HCT116 (cell line): ENCODE measurements around the gene SLC24A3. TPM values are rescaled to one million over a fixed set of nuclear protein-coding genes. Genes with fewer than 3 reads are reported as not detected.

Experiments
- ATAC-seq: fragments of 200-7000 bp; cut with Tn5 transposase; 2 replicates; pipeline ENCODE4 v1.9.1; 2020; ENCODE audit warnings: mild to moderate bottlenecking, moderate library complexity
- BruUV-seq: library from RNA; stranded (reverse); fragments of 400-500 nt; replicated peaks from 2 replicates; lab custom pipeline; 2021; lab: Mats Ljungman, UMichigan
- CTCF ChIA-PET: fragments of 300-600 bp; sonication (Branson Sonifier 250); formaldehyde crosslinking; loops from one replicate; lab custom pipeline; 2021; ENCODE audit warnings: antibody characterized with exemption; lab: Charles Lee
- POLR2A ChIA-PET: fragments of 300-600, 350-600 bp; sonication (Branson Sonifier 250); formaldehyde crosslinking; loops from one replicate; lab custom pipeline; 2021; ENCODE audit warnings: antibody characterized with exemption; lab: Charles Lee
- RAD21 ChIA-PET, 2 experiments: fragments of 300-600 bp; sonication (Branson Sonifier 250); formaldehyde crosslinking; loops; one replicate each; lab custom pipeline; 2023; ENCODE audit warnings: low total read pairs in 2 of 2; ENCODE audit not compliant: uncharacterized antibody in 2 of 2, unreplicated experiment in 2 of 2, low non-redundant PET in 1 of 2; lab: Charles Lee
- DNase-seq: peaks from one replicate; pipeline ENCODE4 v3.0.0-alpha.2; 2010; ENCODE audit warnings: low read depth, low spot score
- H2AFZ ChIP-seq: fragments of 200-600 bp; shearing (Covaris generic), sonication (generic); 2 replicates; pipeline ENCODE4 v1.6.1; 2017; ENCODE audit warnings: low read depth, mixed run types, mixed read lengths, antibody characterized with exemption, low read length; ENCODE audit not compliant: poor library complexity, severe bottlenecking
- H3K27ac ChIP-seq: 2 replicates; pipeline ENCODE4 v1.5.1; 2012; ENCODE audit warnings: low read depth, low read length
- H3K27me3 ChIP-seq: fragments of 200-600 bp; sonication (generic); 2 replicates; pipeline ENCODE4 v1.6.1; 2016; ENCODE audit warnings: mixed run types, low read length, mixed read lengths; ENCODE audit not compliant: insufficient read depth
- H3K36me3 ChIP-seq, 2 experiments: fragments of 200-500 bp in 1 of 2; fragments of 200-600 bp in 1 of 2; sonication (Bioruptor generic) in 1 of 2; sonication (generic) in 1 of 2; 2 replicates each; pipeline versions ENCODE4 v1.5.1 to v1.6.1; 2014 to 2016; ENCODE audit warnings: low read length in 2 of 2, inconsistent platforms in 1 of 2, mixed read lengths in 1 of 2, mixed run types in 1 of 2; ENCODE audit not compliant: insufficient read depth in 2 of 2, control insufficient read depth in 1 of 2
- H3K4me1 ChIP-seq, 2 experiments: fragments of 200-600 bp in 1 of 2; sonication (generic) in 1 of 2; 2 replicates each; pipeline versions ENCODE4 v1.5.1 to v1.6.1; 2012 to 2017; ENCODE audit warnings: low read length in 2 of 2, inconsistent platforms in 1 of 2, mild to moderate bottlenecking in 1 of 2, mixed read lengths in 1 of 2, mixed run types in 1 of 2, moderate library complexity in 1 of 2; ENCODE audit not compliant: insufficient read depth in 2 of 2, control insufficient read depth in 1 of 2
- H3K4me2 ChIP-seq: fragments of 200-600 bp; sonication (generic); 2 replicates; pipeline ENCODE4 v1.6.1; 2017; ENCODE audit warnings: mixed run types, low read length, mixed read lengths
- H3K4me3 ChIP-seq, 2 experiments: fragments of 200-600 bp in 1 of 2; sonication (generic) in 1 of 2; replicated peaks in 1 of 2; 2 replicates each; pipeline ENCODE4 v1.5.1; 2011 to 2016; ENCODE audit warnings: low read length in 2 of 2, control low read depth in 1 of 2, low read depth in 1 of 2, mild to moderate bottlenecking in 1 of 2, mixed read lengths in 1 of 2, mixed run types in 1 of 2
- H3K79me2 ChIP-seq: fragments of 200-600 bp; sonication (generic); 2 replicates; pipeline ENCODE4 v1.6.1; 2017; ENCODE audit warnings: mild to moderate bottlenecking, mixed run types, low read length, moderate library complexity, mixed read lengths; ENCODE audit not compliant: insufficient read depth
- H3K9ac ChIP-seq: fragments of 200-600 bp; sonication (generic); 2 replicates; pipeline ENCODE4 v1.6.1; 2016; ENCODE audit warnings: low read length, mixed read lengths
- H3K9me2 ChIP-seq: fragments of 200-600 bp; sonication (generic), shearing (Covaris generic); 2 replicates; pipeline ENCODE4 v1.6.1; 2017; ENCODE audit warnings: mixed run types, mild to moderate bottlenecking, moderate library complexity; ENCODE audit not compliant: insufficient read depth
- H3K9me3 ChIP-seq, 2 experiments: fragments of 200-500 bp in 1 of 2; fragments of 200-600 bp in 1 of 2; sonication (Bioruptor generic) in 1 of 2; sonication (generic) in 1 of 2; 2 replicates each; pipeline ENCODE4 v1.6.1; 2014 to 2017; ENCODE audit warnings: low read length in 2 of 2, mixed read lengths in 2 of 2, inconsistent platforms in 1 of 2, low read depth in 1 of 2, mild to moderate bottlenecking in 1 of 2, mixed run types in 1 of 2, moderate library complexity in 1 of 2; ENCODE audit not compliant: control insufficient read depth in 1 of 2, insufficient read depth in 1 of 2
- H4K20me1 ChIP-seq: fragments of 200-600 bp; sonication (generic), shearing (Covaris generic); 2 replicates; pipeline ENCODE4 v1.6.1; 2017; ENCODE audit warnings: mixed run types, mild to moderate bottlenecking, moderate library complexity; ENCODE audit not compliant: insufficient read depth
- CBX3 ChIP-seq: IDR thresholded peaks from 2 replicates; pipeline ENCODE4 v1.6.1; 2012; ENCODE audit warnings: low read depth
- CTCF ChIP-seq, 3 experiments: fragments of 200-600 bp in 1 of 3; sonication (generic) in 1 of 3; IDR thresholded peaks in 2 of 3; conservative IDR thresholded peaks in 1 of 3; 2 replicates each; pipeline ENCODE4 v1.5.1; 2012 to 2017; ENCODE audit warnings: low read depth in 2 of 3, low read length in 2 of 3, antibody characterized with exemption in 1 of 3, borderline replicate concordance in 1 of 3, control low read depth in 1 of 3, mild to moderate bottlenecking in 1 of 3, mixed read lengths in 1 of 3, mixed run types in 1 of 3, moderate library complexity in 1 of 3; ENCODE audit not compliant: insufficient read depth in 1 of 3
- EGR1 ChIP-seq: IDR thresholded peaks from 2 replicates; pipeline ENCODE4 v1.6.1; 2012; ENCODE audit warnings: low read depth
- ELF1 ChIP-seq: IDR thresholded peaks from 2 replicates; pipeline ENCODE4 v1.6.1; 2012; ENCODE audit warnings: low read depth, borderline replicate concordance
- EZH2 ChIP-seq: fragments of 200-600 bp; sonication (generic); IDR thresholded peaks from 2 replicates; pipeline ENCODE4 v1.6.1; 2017; ENCODE audit warnings: antibody characterized with exemption, mixed run types
- EZH2phosphoT487 ChIP-seq: fragments of 200-600 bp; IDR thresholded peaks from 2 replicates; pipeline ENCODE4 v1.6.1; 2018; ENCODE audit warnings: antibody characterized with exemption, borderline replicate concordance
- FOSL1 ChIP-seq: IDR thresholded peaks from 2 replicates; pipeline ENCODE4 v1.6.1; 2012; ENCODE audit warnings: low read depth
- JUND ChIP-seq: IDR thresholded peaks from 2 replicates; pipeline ENCODE4 v1.6.1; 2012
- POLR2A ChIP-seq: IDR thresholded peaks from 2 replicates; pipeline ENCODE4 v1.7.0; 2011; ENCODE audit warnings: borderline replicate concordance; ENCODE audit not compliant: insufficient read depth, insufficient read length; ENCODE audit errors: extremely low read depth
- POLR2AphosphoS5 ChIP-seq: IDR thresholded peaks from 2 replicates; pipeline ENCODE4 v1.6.1; 2011; ENCODE audit warnings: mild to moderate bottlenecking, low read depth, low read length, moderate library complexity
- RAD21 ChIP-seq: IDR thresholded peaks from 2 replicates; pipeline ENCODE4 v1.6.1; 2012; ENCODE audit warnings: low read depth, mild to moderate bottlenecking
- REST ChIP-seq: IDR thresholded peaks from 2 replicates; pipeline ENCODE4 v1.6.1; 2012; ENCODE audit warnings: low read depth
- SIN3A ChIP-seq: IDR thresholded peaks from 2 replicates; pipeline ENCODE4 v1.6.1; 2012; ENCODE audit warnings: low read depth
- SP1 ChIP-seq: IDR thresholded peaks from 2 replicates; pipeline ENCODE4 v1.6.1; 2012; ENCODE audit warnings: low read depth
- TCF7L2 ChIP-seq: IDR thresholded peaks from 2 replicates; pipeline ENCODE4 v1.7.0; 2011; ENCODE audit warnings: borderline replicate concordance, inconsistent platforms; ENCODE audit not compliant: insufficient read depth, insufficient read length; ENCODE audit errors: extremely low read depth
- YY1 ChIP-seq: IDR thresholded peaks from 2 replicates; pipeline ENCODE4 v1.6.1; 2011; ENCODE audit warnings: low read length, low read depth, moderate library complexity, mild to moderate bottlenecking; ENCODE audit not compliant: insufficient replicate concordance; ENCODE audit errors: extremely low read depth
- ZFX ChIP-seq: fragments of 450-650 bp; IDR thresholded peaks from 2 replicates; pipeline ENCODE4 v1.6.1; 2017
- ZNF274 ChIP-seq: fragments of 200-500 bp; sonication (Bioruptor generic); IDR thresholded peaks from 2 replicates; pipeline ENCODE4 v1.6.1; 2014; ENCODE audit warnings: mild to moderate bottlenecking, low read depth, low read length, inconsistent platforms
- intact Hi-C: fragments of 100-400 bp; cut with micrococcal nuclease; formaldehyde crosslinking; loops from 2 replicates; pipeline ENCODE4 v1.10.0; 2022
- total RNA-seq: library from RNA; stranded (reverse); gene quantifications from one replicate; pipeline ENCODE4 v1.2.1, GENCODE V29; 2021; ENCODE audit not compliant: unreplicated experiment
- TF ChIP-seq, protein P1 (sequence below): IDR thresholded peaks from 2 replicates; pipeline ENCODE4 v1.6.1; 2012
- TF ChIP-seq, protein P2 (sequence below): IDR thresholded peaks from 2 replicates; pipeline ENCODE4 v1.6.1; 2011; ENCODE audit warnings: mild to moderate bottlenecking, low read length, moderate library complexity; ENCODE audit not compliant: insufficient replicate concordance; ENCODE audit errors: extremely low read depth

Gene SLC24A3
- total RNA-seq, 1 experiment from 2014 or later = not detected

DNA sequence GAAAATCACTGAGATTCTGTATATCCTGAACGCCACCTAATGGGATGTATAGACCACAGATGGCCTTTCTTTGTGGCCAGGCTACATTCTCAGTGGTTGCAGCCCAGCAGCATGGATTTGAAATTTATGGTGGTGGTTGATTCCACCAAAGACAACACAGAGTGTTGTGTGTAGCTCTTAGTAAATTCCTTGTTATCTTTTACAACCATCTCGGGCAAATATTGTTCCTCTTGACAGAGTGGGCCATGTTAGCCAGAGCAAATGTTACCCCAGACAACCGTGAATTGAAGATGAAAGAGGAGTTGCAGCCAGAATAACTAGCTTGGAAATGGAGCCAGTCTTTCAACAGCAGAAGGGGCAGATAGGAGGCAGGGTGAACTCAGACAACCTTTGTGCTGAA is 39.5 kb downstream of the SLC24A3 start:
- Histone ChIP-seq H3K27me3 (no peaks in the 10 kb centered on the region), H3K4me1 (no peaks in the 10 kb centered on the region), H3K4me2 (no peak overlapping the region), H3K27ac (no peak overlapping the region), H3K79me2 (no peaks in the 10 kb centered on the region), H3K9me3 (no peaks in the 10 kb centered on the region; a peak in 1 of 4 replicates), H3K4me3 (no peak overlapping the region), H2AFZ (no peak overlapping the region), H4K20me1 (no peaks in the 10 kb centered on the region), H3K9ac (no peak overlapping the region), H3K9me2 (no peaks in the 10 kb centered on the region), H3K36me3 (no peaks in the 10 kb centered on the region)
- ChIA-PET CTCF (no interaction called here), POLR2A (no interaction called here), RAD21 (no interaction called here)
- no peak for DNase-seq
- ATAC-seq = no peak
- intact Hi-C loops = no loop called here
- TF ChIP-seq, protein P1, sequence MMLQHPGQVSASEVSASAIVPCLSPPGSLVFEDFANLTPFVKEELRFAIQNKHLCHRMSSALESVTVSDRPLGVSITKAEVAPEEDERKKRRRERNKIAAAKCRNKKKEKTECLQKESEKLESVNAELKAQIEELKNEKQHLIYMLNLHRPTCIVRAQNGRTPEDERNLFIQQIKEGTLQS = no peak
- TF ChIP-seq EZH2phosphoT487 (no peak), SIN3A (no peak), TCF7L2 (no peak), RAD21 (no peak), EGR1 (no peak), FOSL1 (no peak), POLR2AphosphoS5 (no peak), POLR2A (no peak), CTCF (IDR thresholded peaks at IDR 0.05 in 2 of 3, conservative IDR thresholded peaks at IDR 0.05 in 1 of 3; ENCODE audit: borderline replicate concordance in 1 of 3, insufficient read depth in 1 of 3, low read depth in 2 of 3, low read length in 2 of 3) (no peak), JUND (no peak), YY1 (no peak), ZNF274 (no peak), CBX3 (no peak), REST (no peak), SP1 (no peak), EZH2 (no peak), ELF1 (no peak), ZFX (no peak)
- TF ChIP-seq, protein P2, sequence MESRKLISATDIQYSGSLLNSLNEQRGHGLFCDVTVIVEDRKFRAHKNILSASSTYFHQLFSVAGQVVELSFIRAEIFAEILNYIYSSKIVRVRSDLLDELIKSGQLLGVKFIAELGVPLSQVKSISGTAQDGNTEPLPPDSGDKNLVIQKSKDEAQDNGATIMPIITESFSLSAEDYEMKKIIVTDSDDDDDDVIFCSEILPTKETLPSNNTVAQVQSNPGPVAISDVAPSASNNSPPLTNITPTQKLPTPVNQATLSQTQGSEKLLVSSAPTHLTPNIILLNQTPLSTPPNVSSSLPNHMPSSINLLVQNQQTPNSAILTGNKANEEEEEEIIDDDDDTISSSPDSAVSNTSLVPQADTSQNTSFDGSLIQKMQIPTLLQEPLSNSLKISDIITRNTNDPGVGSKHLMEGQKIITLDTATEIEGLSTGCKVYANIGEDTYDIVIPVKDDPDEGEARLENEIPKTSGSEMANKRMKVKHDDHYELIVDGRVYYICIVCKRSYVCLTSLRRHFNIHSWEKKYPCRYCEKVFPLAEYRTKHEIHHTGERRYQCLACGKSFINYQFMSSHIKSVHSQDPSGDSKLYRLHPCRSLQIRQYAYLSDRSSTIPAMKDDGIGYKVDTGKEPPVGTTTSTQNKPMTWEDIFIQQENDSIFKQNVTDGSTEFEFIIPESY = no peak
- BruUV-seq = no TSS peak
